Measurements from ENCODE around the gene SHCBP1L.

SHCBP1L gene

DNA sequence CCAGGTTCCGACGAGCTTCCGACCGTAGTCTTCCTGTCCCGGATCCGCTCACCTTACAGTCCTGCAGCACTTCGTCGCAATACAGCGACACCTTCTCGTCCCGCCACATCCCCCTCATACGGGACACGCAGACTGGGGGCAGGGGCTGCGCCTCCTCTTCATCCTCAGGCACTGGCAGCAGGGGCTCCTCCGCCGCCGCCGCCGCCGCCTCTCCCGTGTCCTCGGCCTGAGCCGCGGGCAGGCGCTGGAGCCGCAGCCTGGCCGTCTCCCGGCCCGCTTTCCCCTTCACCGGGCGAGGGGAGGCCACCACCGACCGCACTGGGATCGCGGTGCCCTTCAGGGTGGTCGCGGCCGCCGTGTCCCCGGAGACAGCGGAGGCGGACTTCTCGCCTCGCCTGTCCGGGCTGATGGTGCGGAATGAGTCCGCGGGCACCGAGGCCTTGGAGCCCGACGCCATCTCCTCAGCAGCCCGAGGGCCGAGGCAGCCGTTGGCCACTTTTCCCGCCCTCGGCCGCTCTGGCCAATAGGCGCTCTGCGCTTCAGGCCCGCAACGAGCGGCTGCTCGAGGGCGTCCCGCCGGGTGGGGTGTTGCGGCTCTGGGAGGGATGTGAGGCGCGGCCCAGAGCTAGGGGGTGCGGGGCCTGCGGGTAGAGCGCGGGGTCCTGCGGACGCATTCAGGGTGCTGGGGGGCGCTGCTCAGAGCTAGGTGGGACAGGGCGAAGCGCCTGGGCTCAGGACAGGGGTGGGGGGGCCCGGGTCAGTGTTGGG, at the start of gene SHCBP1L:
TSS of gene SHCBP1L (minus strand) at position 490 of the 768 bp plus-strand sequence. CDS start at position 457, 33 bp downstream.
- no peak for DNase-seq (ENCODE audit: low read depth)

DNA sequence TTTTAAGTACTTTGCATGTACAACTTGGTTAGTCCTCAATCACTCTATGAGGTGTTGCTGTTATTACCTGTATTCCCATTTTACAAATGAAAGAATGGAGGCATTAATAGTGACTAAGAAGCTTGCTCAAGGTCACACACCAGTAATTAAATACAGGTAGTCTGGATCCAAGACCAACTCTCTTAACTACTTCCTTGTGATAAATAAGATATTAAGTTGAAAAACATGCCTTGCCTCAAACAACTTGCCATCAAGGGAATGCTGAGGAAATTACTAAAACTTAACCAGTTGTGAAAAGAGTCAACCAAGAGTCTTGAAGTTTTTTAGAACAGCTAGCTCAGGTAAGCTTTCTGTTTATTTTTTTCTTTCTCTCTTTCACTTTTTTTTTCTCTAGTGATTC, 49.3 kb upstream of the SHCBP1L start:
- no peak for DNase-seq (ENCODE audit: low read depth)

DNA sequence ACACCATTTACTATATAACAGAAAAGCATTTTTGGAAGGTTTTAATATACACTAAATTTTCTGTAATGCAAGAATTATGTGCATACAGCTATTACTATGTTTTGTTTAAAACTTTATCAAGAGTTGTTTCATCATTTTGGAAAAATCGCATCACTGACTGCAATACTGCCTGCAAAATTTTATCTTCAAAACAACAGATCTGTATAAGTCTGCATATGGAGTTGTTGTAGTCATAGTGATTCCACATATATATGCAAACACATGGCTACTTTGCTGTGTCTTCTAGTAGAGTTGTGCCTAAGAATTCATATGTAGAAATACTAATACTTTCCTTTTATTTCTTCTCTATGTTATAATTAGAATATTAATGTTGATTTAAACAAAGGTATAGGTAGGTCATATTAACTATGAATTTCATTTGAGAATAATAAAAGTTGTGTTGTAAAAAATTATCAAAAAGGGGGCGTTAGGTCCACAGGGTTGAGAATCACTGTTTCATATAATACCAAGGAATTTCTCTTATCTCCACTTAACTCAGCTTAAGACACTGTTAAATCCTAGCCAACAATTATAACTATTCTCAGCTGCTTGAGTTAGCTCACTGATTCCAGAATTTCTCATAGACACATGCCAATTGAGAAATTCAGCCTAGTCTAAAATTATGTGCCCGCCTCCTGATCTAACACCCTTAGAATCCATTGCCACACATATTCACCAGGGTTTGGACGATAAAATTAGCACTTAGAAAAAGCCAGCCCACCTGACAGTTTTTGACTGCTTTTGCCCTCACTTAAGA, 47.4 kb upstream of the SHCBP1L start:
- DNase-seq (ENCODE audit: low read depth) = no peak

GRCh38 chr1:182998482-182998881, 45.5 kb upstream of the SHCBP1L start:
- no peak for DNase-seq (ENCODE audit: low read depth)

- no peak for DNase-seq (ENCODE audit: low read depth)
Measured at GRCh38 chr1:182996816-182997215, 43.9 kb upstream of the SHCBP1L start.

- DNase-seq (ENCODE audit: low read depth) = no peak
Measured at GRCh38 chr1:182995894-182996293, 42.9 kb upstream of the SHCBP1L start.

DNA sequence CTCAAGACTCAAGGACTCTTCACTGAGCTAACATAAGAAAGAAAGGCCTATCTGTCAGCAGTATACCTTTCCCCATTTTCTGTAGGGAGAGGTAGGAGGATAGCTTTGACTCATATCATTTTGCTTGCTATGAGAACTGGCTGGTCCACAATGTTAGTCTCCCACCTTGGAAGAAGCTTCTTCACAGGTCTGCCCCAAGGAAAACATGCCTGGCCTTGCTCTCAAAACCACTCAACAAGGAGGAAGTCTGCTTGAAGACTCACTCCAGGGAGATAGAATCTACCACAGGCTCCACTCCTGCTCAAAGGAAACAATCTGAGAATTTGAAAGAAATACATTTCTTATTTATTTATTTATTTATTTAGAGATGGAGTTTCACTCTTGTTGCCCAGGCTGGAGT, 40.8 kb upstream of the SHCBP1L start:
- no peak for DNase-seq (ENCODE audit: low read depth)

DNA sequence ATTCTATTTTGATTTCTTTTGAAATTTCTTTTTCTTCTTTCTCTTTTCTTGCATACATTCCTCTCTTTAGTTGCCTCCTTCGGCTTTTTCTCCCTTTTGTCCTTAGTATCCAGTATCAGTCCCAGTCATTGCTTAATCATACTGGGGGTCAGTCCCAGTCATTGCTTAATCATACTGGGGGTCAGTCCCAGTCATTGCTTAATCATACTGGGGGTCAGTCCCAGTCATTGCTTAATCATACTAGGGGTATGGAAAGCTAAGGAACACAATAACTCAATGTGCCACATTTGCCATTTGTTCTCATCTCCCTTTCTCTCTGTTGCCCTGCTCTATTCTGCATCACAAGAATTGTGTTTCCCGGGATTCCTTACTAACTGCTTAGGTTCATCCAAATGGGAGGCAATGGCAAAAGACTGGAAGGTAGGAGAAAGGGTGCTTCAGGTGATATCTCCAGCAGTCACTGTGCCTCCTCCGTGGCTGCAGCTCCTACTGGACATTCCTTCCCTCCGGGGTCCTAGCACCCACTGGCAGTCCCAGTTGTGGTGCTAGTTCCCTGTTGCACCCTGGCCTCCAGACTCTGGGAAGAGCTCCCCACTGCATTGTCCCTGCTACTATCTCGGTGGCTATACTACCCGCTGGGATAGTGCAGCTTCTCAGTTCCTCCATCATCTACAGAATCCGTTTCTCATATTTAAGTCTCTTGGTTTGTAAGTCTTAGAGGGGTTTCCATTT, 37.6 kb upstream of the SHCBP1L start:
- DNase-seq (ENCODE audit: low read depth) = no peak

GRCh38 chr1:182985876-182986275, 32.9 kb upstream of the SHCBP1L start:
- DNase-seq (ENCODE audit: low read depth) = no peak

DNA sequence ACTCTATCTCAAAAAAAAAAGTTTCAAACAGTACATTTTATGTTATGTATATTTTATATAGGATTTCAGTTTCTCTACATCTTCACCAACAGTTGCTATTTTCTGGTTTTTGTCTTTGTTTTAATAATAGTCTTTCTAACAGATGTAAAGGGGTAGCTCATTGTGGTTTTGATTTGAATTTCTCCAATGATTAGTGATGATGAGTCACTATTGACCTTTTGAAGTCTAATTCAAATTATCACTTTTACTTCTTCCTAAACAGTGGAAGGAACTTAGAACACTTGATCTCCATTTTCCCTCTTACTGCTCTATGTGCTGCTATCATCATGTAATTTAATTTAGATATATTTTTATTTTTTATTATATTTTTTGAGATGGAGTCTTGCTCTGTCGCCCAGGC, 31.7 kb upstream of the SHCBP1L start:
- DNase-seq (ENCODE audit: low read depth) = no peak

DNA sequence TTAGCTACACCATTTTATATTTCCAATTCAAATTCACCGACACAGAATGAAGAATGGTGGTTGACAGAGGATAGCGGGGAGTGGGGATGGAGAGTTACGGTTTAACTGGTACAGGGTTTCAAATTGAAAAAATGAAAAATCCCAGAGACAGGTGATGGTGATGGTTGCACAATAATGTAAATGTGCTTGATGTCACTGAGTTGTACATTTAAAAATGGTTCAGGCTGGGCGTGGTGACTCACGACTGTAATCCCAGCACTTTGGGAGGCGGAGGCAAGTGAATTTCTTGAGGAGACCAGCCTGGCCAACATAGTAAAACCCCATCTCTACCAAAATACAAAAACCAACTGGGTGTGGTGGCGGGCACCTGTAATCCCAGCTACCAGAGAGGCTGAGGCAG, 31.2 kb upstream of the SHCBP1L start:
- no peak for DNase-seq (ENCODE audit: low read depth)

DNA sequence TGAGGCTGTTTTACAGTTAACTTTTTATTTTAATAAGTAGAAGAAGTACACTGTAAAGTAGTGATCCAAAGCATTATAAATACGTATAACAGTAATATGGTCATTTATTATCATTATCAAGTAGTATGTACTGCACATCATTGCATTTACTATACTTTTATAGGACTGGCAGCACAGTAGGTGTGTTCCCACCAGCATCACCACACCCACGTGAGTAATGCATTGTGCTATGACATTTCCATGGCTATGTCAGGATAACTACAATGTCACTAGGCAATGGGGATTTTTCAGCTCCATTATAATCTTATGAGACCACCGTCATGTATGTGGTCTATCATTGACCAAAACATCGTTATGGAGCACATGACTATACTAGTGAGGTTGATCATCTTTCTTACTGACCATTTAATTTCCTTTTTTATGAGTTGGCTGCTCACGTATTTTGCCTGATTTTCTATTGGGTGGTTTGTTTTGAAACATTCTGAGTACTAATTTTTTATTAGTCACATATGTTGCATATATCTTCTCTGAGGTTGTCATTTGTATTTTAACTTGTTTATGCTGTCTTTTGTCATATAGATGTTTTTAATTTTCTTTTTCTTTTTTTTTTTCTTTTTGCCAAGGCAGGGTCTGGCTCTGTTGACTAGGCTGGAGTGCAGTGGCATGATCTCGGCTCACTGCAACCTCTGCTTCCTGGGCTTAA, 25.3 kb upstream of the SHCBP1L start:
- no peak for DNase-seq (ENCODE audit: low read depth)

- DNase-seq (ENCODE audit: low read depth) = no peak
Measured at GRCh38 chr1:182977480-182977879, 24.5 kb upstream of the SHCBP1L start.

DNA sequence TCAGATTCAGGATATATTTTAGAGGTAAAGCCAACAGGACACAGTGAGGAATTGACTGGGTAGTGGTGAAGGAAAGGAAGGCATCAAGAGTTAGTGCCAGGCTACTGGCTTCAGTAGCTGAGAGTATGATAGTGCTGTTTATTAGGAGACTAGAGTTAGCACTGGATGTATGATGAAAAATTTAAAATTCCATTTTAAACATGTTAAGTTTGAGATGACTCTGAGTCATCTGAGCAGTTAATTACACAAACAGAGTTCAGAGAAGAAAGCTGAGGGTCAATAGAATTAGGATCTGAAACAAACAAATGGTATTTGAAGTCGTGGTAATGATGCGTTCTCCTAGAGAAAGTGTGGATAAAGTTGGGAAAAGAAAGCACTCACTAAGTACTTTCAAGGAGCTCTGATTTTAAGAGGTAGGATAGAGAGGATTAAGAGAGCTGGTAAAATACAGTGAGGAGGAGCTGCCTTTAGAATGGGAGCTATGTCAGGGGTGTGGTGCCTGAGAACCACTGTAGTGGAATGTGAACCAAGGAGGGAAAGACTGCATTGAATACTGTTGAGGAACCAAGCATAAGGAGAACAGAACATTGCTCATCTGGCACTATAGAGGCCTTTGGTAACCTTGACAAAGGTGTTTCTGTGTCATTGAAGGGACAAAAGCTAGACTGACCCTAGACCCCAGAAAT, 21.7 kb upstream of the SHCBP1L start:
- no peak for DNase-seq (ENCODE audit: low read depth)

DNA sequence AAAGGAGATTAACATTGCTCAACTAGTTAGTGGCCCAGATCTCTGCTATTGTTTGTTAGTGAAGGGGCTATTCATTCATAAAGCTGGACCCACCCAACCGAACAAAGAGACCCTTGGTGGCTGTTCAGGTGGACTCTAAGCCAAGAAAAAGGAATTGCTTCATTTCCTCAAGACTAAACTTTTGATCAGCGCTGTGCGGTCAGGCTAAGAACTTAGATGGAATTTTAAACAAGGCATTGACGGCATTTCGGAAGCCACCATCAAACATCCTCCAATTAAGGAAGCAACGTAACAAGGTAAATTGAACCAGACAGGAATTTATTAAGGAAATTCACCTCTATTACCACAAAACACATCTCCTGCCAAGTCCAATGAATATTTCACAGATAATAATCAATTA, 19.9 kb upstream of the SHCBP1L start:
- no peak for DNase-seq (ENCODE audit: low read depth)

- DNase-seq (ENCODE audit: low read depth) = no peak
Measured at GRCh38 chr1:182972231-182972630, 19.3 kb upstream of the SHCBP1L start.

GRCh38 chr1:182971219-182971618, 18.3 kb upstream of the SHCBP1L start:
- no peak for DNase-seq (ENCODE audit: low read depth)

GRCh38 chr1:182968836-182969734, 16.1 kb upstream of the SHCBP1L start:
- no peak for DNase-seq (ENCODE audit: low read depth)

GRCh38 chr1:182968151-182968741, 15.3 kb upstream of the SHCBP1L start:
- DNase-seq (ENCODE audit: low read depth) = no peak

DNA sequence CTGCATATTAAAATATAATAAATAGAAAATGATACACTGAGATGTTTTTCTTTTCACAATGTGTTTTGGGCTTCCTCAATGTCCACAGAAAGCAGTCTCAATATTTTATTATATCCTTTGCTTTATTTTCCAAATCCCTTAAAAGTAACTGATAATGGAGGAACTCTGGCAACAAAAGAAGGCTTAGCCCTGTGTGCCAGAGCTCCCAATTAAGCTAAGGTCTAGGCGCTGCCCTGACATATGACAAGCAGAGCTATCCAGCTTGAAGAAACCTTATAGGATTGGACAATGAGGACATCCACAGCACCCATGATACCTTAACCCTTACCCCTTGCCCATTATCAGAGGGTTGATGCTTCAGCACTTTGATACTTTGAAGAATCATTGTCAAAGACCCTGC, 12.9 kb upstream of the SHCBP1L start:
- no peak for DNase-seq (ENCODE audit: low read depth)

Data from stimulated activated CD8-positive, alpha-beta memory T cell treated with anti-CD3 and anti-CD28 coated beads, Interleukin-15, amount 100 ng/mL, for 24 hours (primary cell).